Measurements from ENCODE around the gene EDEM2.
"Not testable (repeated sequence)": the region's sequence is repeated elsewhere in the genome, so short reads cannot be mapped to it uniquely, and the experiment has no call there.

Gene EDEM2

GRCh38 chr20:35117629-35118028 is 29.5 kb downstream of the EDEM2 start:
- no peak for TF ChIP-seq CTCF (IDR thresholded peaks at IDR 0.05; ENCODE audit: extremely low read depth, missing control alignments)

GRCh38 chr20:35117196-35117595 is 29.9 kb downstream of the EDEM2 start:
- no peak for TF ChIP-seq CTCF (IDR thresholded peaks at IDR 0.05; ENCODE audit: extremely low read depth, missing control alignments)
- no peak for DNase-seq (ENCODE audit: low spot score)

More at GRCh38 chr20:35117629-35118028, 29.5 kb downstream of the EDEM2 start:
- no peak for DNase-seq (ENCODE audit: low spot score)

GRCh38 chr20:35116258-35116657 is 30.9 kb downstream of the EDEM2 start:
- no peak for TF ChIP-seq CTCF (IDR thresholded peaks at IDR 0.05; ENCODE audit: extremely low read depth, missing control alignments)
- no peak for DNase-seq (ENCODE audit: low spot score)

- DNase-seq (ENCODE audit: low spot score), result no peak
- no peak for TF ChIP-seq CTCF (IDR thresholded peaks at IDR 0.05; ENCODE audit: extremely low read depth, missing control alignments)
Observed at GRCh38 chr20:35115606-35116005, 31.5 kb downstream of the EDEM2 start.

GRCh38 chr20:35112276-35112675 is 34.9 kb downstream of the EDEM2 start:
- DNase-seq (ENCODE audit: low spot score), result not testable (repeated sequence)

GRCh38 chr20:35111141-35111888 is 35.8 kb downstream of the EDEM2 start:
- TF ChIP-seq CTCF (IDR thresholded peaks at IDR 0.05; ENCODE audit: extremely low read depth, missing control alignments), result no peak
- peak; percentile 15 for DNase-seq (ENCODE audit: low spot score)

GRCh38 chr20:35108921-35109320 is 38.2 kb downstream of the EDEM2 start:
- DNase-seq (ENCODE audit: low spot score), result no peak

More at GRCh38 chr20:35108921-35109320, 38.2 kb downstream of the EDEM2 start:
- no peak for TF ChIP-seq CTCF (IDR thresholded peaks at IDR 0.05; ENCODE audit: extremely low read depth, missing control alignments)

Measured in GM20000 (cell line).